ENCODE data around the gene ARHGEF1. TPM values are rescaled to one million over a fixed set of nuclear protein-coding genes. Genes with fewer than 3 reads are reported as not detected.

The ARHGEF1 gene
- total RNA-seq, 4 donors from 2014 or later = 53.1 to 129 (median 72.0) TPM

GRCh38 chr19:41929536-41930071, 46.6 kb downstream of the ARHGEF1 start:
- ATAC-seq (ENCODE audit: low FRiP score) = no peak
- no peak for DNase-seq (ENCODE audit: low spot score)
- TF ChIP-seq CTCF (IDR thresholded peaks at IDR 0.05) = no peak

- ATAC-seq (ENCODE audit: low FRiP score) (no peak), DNase-seq (ENCODE audit: low spot score) (no peak)
- TF ChIP-seq CTCF (IDR thresholded peaks at IDR 0.05) = no peak
Observed at GRCh38 chr19:41930322-41930722, 47.3 kb downstream of the ARHGEF1 start.

GRCh38 chr19:41930926-41931592, 48.1 kb downstream of the ARHGEF1 start:
- DNase-seq (ENCODE audit: low spot score) = no peak
- no peak for TF ChIP-seq CTCF (IDR thresholded peaks at IDR 0.05)

GRCh38 chr19:41932259-41932719, 49.3 kb downstream of the ARHGEF1 start:
- no peak for TF ChIP-seq CTCF (IDR thresholded peaks at IDR 0.05)
- ATAC-seq (ENCODE audit: low FRiP score) = no peak
- DNase-seq (ENCODE audit: low spot score) = no peak

More at GRCh38 chr19:41930926-41931592, 48.1 kb downstream of the ARHGEF1 start:
- no peak for ATAC-seq (ENCODE audit: low FRiP score)

- TF ChIP-seq CTCF (IDR thresholded peaks at IDR 0.05) = no peak
- ATAC-seq (ENCODE audit: low FRiP score) (no peak), DNase-seq (ENCODE audit: low spot score) (no peak)
Observed at GRCh38 chr19:41932720-41933332, 49.8 kb downstream of the ARHGEF1 start.

- no peak for TF ChIP-seq CTCF (IDR thresholded peaks at IDR 0.05)
- no peak for DNase-seq (ENCODE audit: low spot score)
- no peak for ATAC-seq (ENCODE audit: low FRiP score)
Observed at GRCh38 chr19:41933693-41934426, 50.9 kb downstream of the ARHGEF1 start.
